Measurements from ENCODE around the gene ADNP2. TPM values are rescaled to one million over a fixed set of nuclear protein-coding genes. Genes with fewer than 3 reads are reported as not detected.

The ADNP2 gene
- total and polyA plus RNA-seq, 12 donors, result 4.6 to 12.4 (median 10.8) TPM

- H3K9me3 ChIP-seq, result peaks cover 0 to 4% (median 0%) of the 10 kb centered on the region in 11 donors
- no peak for TF ChIP-seq CTCF (IDR thresholded peaks at IDR 0.05)
- WGBS, 2 donors, result 94 to 96% methylated on average over 10 of the region's 10 CpGs
- intact Hi-C loops (cut with DNase I), result no loop called here
- H3K27ac ChIP-seq, result no peak overlapping the region
- H3K4me1 ChIP-seq, result no peaks in the 10 kb centered on the region
- no peaks in the 10 kb centered on the region for H3K36me3 ChIP-seq
- no peak overlapping the region for H3K4me3 ChIP-seq
- H3K27me3 ChIP-seq, result no peaks in the 10 kb centered on the region
- DNase-seq (no peak), ATAC-seq (no peak)
Measured at GRCh38 chr18:80067897-80068296, 41.2 kb upstream of the ADNP2 start.

GRCh38 chr18:80068571-80069272 is 40.3 kb upstream of the ADNP2 start:
- Histone ChIP-seq H3K27me3 (no peaks in the 10 kb centered on the region), H3K36me3 (no peaks in the 10 kb centered on the region), H3K9me3 (no peaks in the 10 kb centered on the region), H3K27ac (no peak overlapping the region), H3K4me3 (no peak overlapping the region), H3K4me1 (no peaks in the 10 kb centered on the region)
- WGBS, 2 donors, result 81 to 85% methylated on average over 10 of the region's 10 CpGs
- no peak for TF ChIP-seq CTCF (IDR thresholded peaks at IDR 0.05)
- no peak for ATAC-seq
- no peak for DNase-seq
- intact Hi-C loops (cut with DNase I), result no loop called here

- Histone ChIP-seq H3K27ac (no peak overlapping the region), H3K9me3 (no peaks in the 10 kb centered on the region), H3K27me3 (no peaks in the 10 kb centered on the region), H3K4me3 (no peak overlapping the region), H3K4me1 (no peaks in the 10 kb centered on the region), H3K36me3 (no peaks in the 10 kb centered on the region)
- WGBS, 2 donors, result 95 to 99% methylated on average over 4 of the region's 4 CpGs
- DNase-seq (no peak), ATAC-seq (no peak)
- intact Hi-C loops (cut with DNase I), result no loop called here
- TF ChIP-seq CTCF (IDR thresholded peaks at IDR 0.05), result no peak
Measured at GRCh38 chr18:80070825-80071224, 38.2 kb upstream of the ADNP2 start.

GRCh38 chr18:80074183-80074582 is 34.9 kb upstream of the ADNP2 start:
- no peaks in the 10 kb centered on the region for H3K27me3 ChIP-seq
- no peaks in the 10 kb centered on the region for H3K9me3 ChIP-seq
- TF ChIP-seq CTCF (IDR thresholded peaks at IDR 0.05), result no peak
- no peak for ATAC-seq
- intact Hi-C loops (cut with DNase I), result no loop called here
- no peaks in the 10 kb centered on the region for H3K36me3 ChIP-seq
- DNase-seq, result no peak
- H3K27ac ChIP-seq, result no peak overlapping the region
- no peaks in the 10 kb centered on the region for H3K4me1 ChIP-seq
- WGBS, 2 donors, result 96% methylated on average over 5 of the region's 5 CpGs
- H3K4me3 ChIP-seq, result no peak overlapping the region

Measured in heart right ventricle (tissue), 16 donors.